ES-I3 (cell line): ENCODE data around the gene UBXN6.

ENCODE experiments used
- H3K36me3 ChIP-seq: 2 replicates; pipeline ENCODE4 v1.6.1; 2013; ENCODE audit warnings: mild to moderate bottlenecking, low read length, control low read depth, moderate library complexity; ENCODE audit not compliant: insufficient read depth
- H3K4me1 ChIP-seq: 2 replicates; pipeline ENCODE4 v1.6.1; 2013; ENCODE audit warnings: mild to moderate bottlenecking, control low read depth, low read length; ENCODE audit not compliant: insufficient read depth
- H3K9ac ChIP-seq: 2 replicates; pipeline ENCODE4 v1.6.1; 2013; ENCODE audit warnings: low read depth, mild to moderate bottlenecking, low read length, moderate library complexity
- H3K9me3 ChIP-seq: 2 replicates; pipeline ENCODE4 v1.6.1; 2013; ENCODE audit warnings: mild to moderate bottlenecking, low read length, moderate library complexity; ENCODE audit not compliant: control insufficient read depth, insufficient read depth

UBXN6 gene

DNA sequence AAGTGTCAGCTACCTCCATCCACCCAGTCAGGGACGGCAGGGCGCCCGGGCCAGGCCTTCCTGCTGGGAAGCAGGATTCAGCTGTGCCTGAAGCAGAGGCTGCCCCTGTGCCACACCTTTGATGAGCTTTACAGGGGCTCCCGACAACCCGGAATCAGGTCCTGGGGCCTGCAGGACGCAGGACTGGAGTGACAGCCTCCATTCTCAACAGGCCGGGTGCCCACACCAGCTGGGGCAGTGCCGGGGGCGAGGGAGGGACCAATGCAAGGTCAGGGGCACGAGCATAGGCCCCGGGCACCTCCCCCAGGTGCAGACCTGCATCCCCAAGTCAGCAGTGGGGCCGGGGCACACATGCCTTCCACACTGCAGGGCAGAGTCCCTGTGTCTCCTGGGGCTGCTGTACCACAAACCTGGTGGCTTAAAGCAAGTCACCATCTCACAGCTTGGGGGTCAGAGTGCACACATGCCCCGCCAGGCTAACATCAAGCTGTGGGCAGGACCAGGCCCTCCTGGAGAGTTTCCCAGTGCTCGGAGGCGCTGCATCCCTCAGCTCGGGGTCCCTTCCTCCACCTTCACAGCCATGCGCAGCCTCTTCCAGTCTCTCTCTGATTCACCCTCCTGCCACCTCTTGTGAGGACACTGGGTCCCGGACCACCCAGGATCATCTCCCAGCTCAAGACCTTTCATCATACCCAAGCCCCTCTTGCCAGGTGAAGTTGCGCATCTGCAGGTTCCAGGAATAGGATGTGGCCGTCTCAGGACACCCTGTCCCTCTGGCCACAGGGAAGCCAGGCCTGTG lies 13.4 kb downstream of the UBXN6 start:
- Histone ChIP-seq H3K4me1 (no peaks in the 10 kb centered on the region), H3K36me3 (peaks cover 11% of the 10 kb centered on the region), H3K9ac (no peak overlapping the region), H3K9me3 (no peaks in the 10 kb centered on the region)

DNA sequence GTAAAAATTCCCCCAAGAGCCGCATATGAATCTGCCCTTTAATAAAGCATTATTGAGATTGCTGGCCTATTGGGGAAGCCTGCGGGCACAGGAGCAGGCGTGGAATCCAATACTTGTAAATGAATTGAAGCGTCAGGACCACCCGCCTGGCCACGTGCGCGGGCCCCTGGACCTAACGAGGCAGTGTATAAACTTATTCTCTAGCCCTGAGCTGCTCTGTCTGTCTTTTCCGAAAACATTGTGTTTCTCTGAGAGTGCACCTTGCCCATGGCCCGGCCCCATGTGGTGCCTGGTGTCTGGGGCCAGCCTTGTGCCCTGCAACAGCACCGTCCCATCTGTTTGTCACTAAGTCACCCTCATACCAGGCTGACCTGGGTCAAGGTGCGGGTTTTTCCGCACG lies 14.4 kb downstream of the UBXN6 start:
- Histone ChIP-seq H3K4me1 (no peaks in the 10 kb centered on the region), H3K9me3 (no peaks in the 10 kb centered on the region), H3K36me3 (peaks cover 17% of the 10 kb centered on the region), H3K9ac (no peak overlapping the region)

DNA sequence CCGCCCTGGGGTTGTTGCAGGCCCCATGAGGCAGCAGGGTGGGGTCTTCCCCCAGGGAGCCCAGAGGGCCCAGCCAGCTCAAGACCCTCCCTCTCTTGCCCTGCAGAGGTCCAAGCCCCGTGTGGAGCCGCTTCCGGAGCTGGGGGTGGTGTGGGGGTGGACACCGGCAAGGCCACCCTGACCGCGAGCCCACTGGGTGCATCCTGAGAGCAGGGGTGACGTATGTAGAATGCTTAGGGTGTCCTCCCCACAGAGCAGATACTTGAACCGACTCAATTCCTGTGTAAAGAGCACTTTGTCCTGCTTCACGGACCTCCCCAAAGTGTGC lies 14.8 kb downstream of the UBXN6 start:
- no peaks in the 10 kb centered on the region for H3K9me3 ChIP-seq
- no peaks in the 10 kb centered on the region for H3K4me1 ChIP-seq
- peaks cover 18% of the 10 kb centered on the region for H3K36me3 ChIP-seq
- H3K9ac ChIP-seq, result no peak overlapping the region

DNA sequence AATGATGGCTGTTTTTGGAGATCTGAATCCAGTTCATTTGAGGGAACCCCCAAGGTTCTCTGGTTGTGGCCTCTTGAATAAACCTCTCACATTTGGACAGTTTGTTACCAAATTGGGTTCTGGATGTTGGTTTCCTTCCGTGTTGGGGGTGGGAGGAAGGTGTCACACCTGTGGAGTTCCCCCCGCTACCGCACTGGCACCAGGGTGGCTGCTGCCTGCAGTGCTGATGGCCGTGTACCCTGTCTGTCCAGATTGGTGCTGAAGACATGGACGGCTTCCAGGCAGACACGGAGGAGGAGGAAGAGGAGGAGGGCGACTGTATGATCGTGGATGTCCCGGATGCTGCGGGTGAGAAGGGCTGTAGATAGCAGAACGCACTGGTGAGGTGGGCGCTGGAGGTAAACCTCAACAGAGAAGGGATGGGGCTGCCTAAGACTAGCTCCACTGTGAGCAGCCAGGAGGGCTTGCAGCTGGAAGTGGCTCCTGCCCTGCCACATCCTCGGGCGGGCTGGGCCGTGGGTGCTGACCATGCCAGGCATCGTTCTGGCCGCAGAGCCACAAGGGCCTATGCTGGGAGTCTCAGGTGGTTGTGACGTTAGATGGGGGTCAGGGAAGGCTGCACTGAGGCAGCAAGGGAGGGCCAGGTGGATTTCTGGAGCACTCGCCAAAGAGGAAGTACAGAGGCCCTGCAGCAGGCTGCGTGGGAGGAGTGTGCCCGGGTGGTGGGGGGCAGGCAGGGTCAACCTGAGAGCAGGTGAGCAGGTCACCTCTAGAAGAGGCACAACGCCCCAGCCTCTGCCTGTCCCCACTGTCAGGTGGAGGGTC lies 15.4 kb downstream of the UBXN6 start:
- H3K9me3 ChIP-seq, result no peaks in the 10 kb centered on the region
- no peaks in the 10 kb centered on the region for H3K4me1 ChIP-seq
- H3K9ac ChIP-seq, result no peak overlapping the region
- peaks cover 16% of the 10 kb centered on the region for H3K36me3 ChIP-seq

DNA sequence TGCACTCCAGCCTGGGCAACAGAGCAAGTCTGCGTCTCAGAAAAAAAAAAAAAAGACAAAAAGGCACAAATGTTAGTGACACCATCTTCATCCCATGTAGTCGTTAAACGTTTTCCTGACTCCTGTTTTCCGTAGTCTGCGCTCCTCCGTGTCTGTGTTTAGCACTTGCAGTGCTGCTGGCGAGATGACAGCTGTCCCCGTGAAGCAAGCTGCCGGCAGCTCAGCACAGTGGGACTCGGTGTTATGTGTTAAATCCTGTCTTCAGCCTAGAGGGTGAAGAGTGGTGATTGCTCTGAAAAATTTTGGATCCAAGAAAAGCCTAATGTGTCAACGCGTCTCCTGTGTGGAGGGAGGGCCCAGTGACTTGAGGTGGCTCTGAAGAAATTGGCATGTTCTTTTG lies 18.4 kb downstream of the UBXN6 start:
- peaks cover 23% of the 10 kb centered on the region for H3K36me3 ChIP-seq
- H3K4me1 ChIP-seq, result no peaks in the 10 kb centered on the region
- H3K9me3 ChIP-seq, result no peaks in the 10 kb centered on the region
- no peak overlapping the region for H3K9ac ChIP-seq

- no peaks in the 10 kb centered on the region for H3K9me3 ChIP-seq
- peaks cover 29% of the 10 kb centered on the region for H3K36me3 ChIP-seq
- H3K9ac ChIP-seq, result no peak overlapping the region
- H3K4me1 ChIP-seq, result no peaks in the 10 kb centered on the region
Observed at GRCh38 chr19:4437103-4437502, 20.5 kb downstream of the UBXN6 start.

GRCh38 chr19:4436231-4436630 lies 21.4 kb downstream of the UBXN6 start:
- peaks cover 38% of the 10 kb centered on the region for H3K36me3 ChIP-seq
- no peak overlapping the region for H3K9ac ChIP-seq
- no peaks in the 10 kb centered on the region for H3K9me3 ChIP-seq
- H3K4me1 ChIP-seq, result no peaks in the 10 kb centered on the region

- no peaks in the 10 kb centered on the region for H3K4me1 ChIP-seq
- no peaks in the 10 kb centered on the region for H3K9me3 ChIP-seq
- peaks cover 49% of the 10 kb centered on the region for H3K36me3 ChIP-seq
- H3K9ac ChIP-seq, result no peak overlapping the region
Observed at GRCh38 chr19:4434391-4434790, 23.2 kb downstream of the UBXN6 start.

DNA sequence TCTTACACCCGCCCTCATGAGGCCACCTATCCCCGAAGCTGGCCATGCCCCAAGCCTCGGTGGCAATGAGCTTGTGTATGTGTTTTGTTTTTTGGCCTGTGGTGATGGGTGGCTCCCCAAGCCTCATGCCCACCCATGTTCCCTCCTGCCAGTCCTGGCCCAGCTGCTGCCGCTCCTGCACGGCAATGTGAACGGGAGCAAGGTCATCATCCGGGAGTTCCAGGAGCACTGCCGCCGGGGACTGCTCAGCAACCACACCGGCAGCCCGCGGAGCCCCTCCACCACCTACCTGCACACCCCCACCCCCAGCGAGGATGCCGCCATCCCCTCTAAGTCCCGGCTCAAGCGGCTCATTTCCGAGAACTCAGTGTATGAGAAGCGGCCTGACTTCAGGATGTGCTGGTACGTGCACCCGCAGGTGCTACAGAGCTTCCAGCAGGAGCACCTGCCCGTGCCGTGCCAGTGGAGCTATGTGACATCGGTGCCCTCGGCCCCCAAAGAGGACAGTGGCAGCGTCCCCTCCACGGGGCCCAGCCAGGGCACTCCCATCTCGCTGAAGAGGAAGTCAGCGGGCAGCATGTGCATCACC lies 24.6 kb downstream of the UBXN6 start:
- Histone ChIP-seq H3K9me3 (no peaks in the 10 kb centered on the region), H3K9ac (no peak overlapping the region), H3K4me1 (no peaks in the 10 kb centered on the region), H3K36me3 (peaks cover 48% of the 10 kb centered on the region)

DNA sequence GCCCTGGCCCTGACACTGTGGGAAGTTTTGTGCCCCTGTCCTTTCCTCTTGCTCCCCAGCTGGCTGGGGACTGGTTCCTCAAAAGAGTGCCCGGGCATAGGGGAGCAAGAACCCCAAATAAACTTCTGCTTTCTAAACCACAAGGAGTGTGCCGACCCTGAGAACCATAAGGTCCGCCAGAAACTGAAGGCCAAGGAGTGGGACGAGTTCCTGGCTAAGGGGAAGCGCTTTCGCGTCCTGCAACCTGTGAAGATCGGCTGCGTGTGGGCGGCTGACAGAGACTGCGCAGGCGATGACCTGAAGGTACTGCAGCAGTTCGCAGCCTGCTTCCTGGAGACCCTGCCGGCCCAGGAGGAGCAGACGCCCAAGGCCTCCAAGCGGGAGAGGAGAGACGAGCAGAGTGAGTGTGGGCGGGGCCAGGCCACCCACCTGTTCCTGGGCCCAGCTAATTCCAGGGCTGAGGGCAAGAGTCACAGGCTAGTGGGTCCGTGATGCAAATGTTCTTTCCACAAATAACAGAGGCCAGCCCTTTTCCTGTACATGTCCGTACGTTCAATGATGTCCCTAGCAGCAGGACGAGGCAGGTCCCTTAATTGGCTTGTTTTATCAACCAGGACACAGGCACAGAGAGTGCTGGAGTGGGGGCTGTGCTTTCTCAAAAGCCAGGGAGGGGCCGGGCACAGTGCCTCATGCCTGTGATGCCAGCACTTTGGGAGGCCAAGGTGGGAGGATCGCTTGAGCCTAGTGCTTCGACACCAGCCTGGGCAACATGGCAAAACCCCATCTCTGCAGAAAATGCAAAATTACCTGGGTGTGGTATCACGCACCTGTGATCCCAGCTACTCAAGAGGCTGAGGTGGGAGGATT lies 25.6 kb downstream of the UBXN6 start:
- H3K4me1 ChIP-seq, result no peaks in the 10 kb centered on the region
- no peak overlapping the region for H3K9ac ChIP-seq
- no peaks in the 10 kb centered on the region for H3K9me3 ChIP-seq
- H3K36me3 ChIP-seq, result peaks cover 47% of the 10 kb centered on the region

- Histone ChIP-seq H3K9me3 (no peaks in the 10 kb centered on the region), H3K9ac (no peak overlapping the region), H3K36me3 (peaks cover 47% of the 10 kb centered on the region), H3K4me1 (no peaks in the 10 kb centered on the region)
Observed at GRCh38 chr19:4431296-4431695, 26.3 kb downstream of the UBXN6 start.

GRCh38 chr19:4430760-4431159 lies 26.8 kb downstream of the UBXN6 start:
- Histone ChIP-seq H3K9me3 (no peaks in the 10 kb centered on the region), H3K4me1 (no peaks in the 10 kb centered on the region), H3K9ac (no peak overlapping the region), H3K36me3 (peaks cover 48% of the 10 kb centered on the region)

DNA sequence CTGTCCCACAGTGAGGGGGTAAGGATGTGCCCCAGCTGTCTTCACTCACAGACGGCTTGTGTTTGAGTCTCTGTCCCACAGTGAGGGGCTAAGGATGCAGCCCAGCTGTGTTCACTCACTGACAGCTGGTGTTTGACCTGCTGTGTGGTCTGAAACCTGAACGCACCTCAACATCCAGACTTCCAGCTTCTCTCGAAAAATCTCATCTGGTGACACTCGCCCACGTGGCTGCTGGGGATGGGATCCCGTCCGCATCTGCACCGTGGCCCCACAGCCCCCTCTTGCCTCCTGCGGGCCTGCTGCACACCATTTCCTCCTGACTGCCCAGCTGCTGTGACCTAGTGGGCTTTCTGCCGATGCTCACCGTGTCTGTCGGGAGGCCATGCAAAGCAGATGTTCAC lies 27.8 kb downstream of the UBXN6 start:
- H3K36me3 ChIP-seq, result peaks cover 54% of the 10 kb centered on the region
- no peaks in the 10 kb centered on the region for H3K9me3 ChIP-seq
- H3K4me1 ChIP-seq, result no peaks in the 10 kb centered on the region
- no peak overlapping the region for H3K9ac ChIP-seq

DNA sequence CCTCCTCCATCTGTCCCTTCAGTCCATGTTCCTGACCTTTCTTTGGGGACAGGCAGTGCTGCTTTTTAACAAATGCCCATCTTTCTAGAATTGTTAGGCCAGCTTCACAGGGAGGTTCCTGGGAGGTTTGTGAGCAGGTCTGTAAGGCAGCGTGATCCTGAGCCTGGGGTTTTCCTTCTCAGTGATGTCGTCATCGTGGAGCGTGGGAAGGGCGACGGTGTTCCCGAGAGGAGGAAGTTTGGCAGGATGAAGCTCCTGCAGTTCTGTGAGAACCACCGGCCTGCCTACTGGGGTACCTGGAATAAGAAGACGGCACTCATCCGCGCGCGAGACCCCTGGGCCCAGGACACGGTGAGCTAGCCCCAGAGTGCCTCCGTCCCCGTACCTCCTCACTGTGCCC lies 28.3 kb downstream of the UBXN6 start:
- Histone ChIP-seq H3K4me1 (no peaks in the 10 kb centered on the region), H3K9me3 (no peaks in the 10 kb centered on the region), H3K36me3 (peaks cover 51% of the 10 kb centered on the region), H3K9ac (no peak overlapping the region)
